ENCODE data around the gene NFKB2.
A peak's percentile ranks its signal among the peaks of the same experiment; 100 is the strongest.

NFKB2 gene

DNA sequence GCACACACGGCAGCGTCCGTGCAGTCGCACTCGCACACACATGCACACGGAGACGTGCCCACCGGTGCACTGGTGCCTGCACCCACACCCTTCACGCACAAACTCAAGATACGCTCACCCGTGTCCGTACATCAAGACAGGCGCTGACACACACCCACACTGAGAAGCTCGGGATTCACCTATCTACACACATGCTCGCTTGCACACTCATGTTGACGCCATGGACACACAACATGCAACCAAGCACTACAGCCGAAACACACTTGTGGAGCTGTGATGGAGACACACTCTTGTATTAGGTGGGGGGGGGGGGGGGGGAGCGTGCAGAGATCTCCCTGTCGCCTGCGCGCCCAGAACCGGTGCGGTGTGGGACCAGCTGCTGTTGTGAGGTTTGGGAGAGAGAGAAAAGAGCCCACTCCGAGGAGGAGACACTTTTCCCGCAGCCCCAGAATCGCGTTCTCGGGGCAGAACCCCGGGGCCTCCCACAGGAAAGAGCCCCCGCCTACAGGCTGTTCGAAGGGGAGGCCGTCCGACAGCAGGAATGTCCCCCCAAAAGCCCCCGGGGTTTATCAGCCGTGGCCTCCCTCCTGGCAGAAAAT lies 605 bp upstream of the NFKB2 start:
- DNase-seq (ENCODE audit: low read depth) = no peak

DNA sequence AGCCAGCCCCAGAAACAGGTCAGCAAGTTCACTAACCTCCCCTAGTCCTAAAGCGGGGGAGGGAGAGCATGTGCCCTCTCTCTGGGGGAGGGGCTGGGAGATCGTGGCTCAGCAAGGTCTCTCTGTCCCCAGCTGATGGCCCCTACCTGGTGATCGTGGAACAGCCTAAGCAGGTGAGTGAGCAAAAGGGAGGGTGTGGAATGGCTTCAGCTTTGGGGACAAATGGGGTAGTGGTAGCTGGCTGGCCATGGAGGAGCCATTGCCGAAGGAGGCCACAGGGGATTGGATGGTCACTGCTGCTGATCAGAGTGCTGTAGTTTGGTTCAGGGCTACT lies 779 bp downstream of the NFKB2 start:
- DNase-seq (ENCODE audit: low read depth) = no peak

DNA sequence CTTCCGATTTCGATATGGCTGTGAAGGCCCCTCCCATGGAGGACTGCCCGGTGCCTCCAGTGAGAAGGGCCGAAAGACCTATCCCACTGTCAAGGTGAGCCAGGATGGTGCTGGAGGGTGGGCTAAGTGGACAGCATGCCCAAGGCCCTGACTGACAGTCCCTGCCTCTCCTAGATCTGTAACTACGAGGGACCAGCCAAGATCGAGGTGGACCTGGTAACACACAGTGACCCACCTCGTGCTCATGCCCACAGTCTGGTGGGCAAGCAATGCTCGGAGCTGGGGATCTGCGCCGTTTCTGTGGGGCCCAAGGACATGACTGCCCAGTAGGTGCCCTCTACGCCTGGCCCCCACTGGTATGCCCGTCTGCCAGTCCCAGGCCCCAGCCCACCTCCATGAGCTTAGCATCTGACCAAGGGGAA lies 1.2 kb downstream of the NFKB2 start:
- DNase-seq (ENCODE audit: low read depth) = no peak

DNA sequence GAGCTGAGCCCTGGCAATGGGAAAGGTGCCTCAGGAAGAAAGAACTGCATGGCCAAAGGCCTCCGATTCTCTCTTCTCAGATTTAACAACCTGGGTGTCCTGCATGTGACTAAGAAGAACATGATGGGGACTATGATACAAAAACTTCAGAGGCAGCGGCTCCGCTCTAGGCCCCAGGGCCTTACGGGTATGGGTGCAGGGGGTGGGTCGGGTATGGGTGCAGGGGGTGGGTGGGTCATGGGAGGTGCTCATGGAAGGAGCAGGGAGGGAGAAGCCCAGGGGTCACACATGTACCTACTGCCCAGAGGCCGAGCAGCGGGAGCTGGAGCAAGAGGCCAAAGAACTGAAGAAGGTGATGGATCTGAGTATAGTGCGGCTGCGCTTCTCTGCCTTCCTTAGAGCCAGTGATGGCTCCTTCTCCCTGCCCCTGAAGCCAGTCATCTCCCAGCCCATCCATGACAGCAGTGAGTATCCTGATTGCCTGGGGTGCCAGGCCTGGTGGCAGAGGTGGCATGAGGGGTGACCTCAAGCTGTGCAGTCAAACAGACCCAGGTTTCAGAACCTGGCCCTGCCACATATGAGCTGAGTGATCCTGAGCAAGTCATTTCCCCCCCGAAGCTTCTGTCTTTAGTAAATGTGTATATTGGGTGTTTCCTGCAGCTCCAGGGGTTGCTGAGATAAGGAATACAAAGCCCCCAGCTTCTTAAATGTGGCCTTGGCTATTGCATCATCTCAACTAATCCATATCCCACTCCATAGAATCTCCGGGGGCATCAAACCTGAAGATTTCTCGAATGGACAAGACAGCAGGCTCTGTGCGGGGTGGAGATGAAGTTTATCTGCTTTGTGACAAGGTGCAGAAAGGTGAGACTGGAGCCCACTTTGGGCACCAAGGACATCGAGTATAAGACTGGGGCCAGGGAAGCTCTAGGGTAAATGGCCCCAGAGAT lies 2.0 kb downstream of the NFKB2 start:
- DNase-seq (ENCODE audit: low read depth) = no peak

DNA sequence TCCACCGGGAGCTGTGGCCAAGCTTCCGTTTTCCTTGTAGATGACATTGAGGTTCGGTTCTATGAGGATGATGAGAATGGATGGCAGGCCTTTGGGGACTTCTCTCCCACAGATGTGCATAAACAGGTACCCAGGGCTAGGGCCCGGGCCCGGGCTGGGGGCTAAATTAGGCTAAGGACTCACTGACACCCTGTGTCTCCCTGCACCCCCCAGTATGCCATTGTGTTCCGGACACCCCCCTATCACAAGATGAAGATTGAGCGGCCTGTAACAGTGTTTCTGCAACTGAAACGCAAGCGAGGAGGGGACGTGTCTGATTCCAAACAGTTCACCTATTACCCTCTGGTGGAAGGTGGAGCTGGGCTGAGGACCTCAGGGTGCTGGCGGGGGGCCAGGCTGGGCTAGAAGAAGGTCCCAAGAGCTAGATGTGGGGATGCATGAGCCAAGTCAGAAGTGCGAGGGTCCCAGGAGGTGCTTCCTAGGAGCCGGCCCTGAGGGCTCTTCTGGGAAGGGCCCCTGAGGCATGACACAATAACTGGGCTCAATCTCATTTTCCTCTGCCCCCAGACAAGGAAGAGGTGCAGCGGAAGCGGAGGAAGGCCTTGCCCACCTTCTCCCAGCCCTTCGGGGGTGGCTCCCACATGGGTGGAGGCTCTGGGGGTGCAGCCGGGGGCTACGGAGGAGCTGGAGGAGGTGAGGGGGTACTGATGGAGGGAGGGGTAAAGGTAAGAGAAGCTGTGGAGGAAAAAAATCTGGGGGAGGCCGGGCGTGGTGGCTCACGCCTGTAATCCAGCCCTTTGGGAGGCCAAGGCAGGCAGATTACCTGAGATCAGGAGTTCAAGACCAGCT lies 2.9 kb downstream of the NFKB2 start:
- no peak for DNase-seq (ENCODE audit: low read depth)

DNA sequence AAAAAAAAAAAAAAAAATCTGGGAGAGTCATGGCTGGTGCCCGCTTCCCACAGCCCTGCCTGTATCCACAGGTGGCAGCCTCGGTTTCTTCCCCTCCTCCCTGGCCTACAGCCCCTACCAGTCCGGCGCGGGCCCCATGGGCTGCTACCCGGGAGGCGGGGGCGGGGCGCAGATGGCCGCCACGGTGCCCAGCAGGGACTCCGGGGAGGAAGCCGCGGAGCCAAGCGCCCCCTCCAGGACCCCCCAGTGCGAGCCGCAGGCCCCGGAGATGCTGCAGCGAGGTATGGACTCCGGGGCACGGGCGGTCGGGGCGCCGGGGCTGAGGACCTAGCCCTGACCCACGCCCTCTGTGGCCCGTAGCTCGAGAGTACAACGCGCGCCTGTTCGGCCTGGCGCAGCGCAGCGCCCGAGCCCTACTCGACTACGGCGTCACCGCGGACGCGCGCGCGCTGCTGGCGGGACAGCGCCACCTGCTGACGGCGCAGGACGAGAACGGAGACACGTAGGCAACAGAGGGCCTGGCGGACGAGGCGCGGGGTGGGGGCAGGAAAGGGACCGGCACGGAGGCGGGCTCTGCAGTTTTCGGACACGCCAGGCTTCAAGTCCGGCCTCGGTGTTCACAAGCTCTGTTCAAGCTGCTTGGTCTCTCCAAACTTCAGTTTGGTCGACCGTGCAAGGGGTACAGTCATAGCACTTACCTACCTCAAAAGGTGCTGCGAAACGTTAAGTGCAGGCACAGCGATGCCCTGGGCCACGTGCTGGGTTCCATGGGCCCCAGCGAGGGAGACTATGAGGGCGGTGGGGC lies 3.9 kb downstream of the NFKB2 start:
- DNase-seq (ENCODE audit: low read depth) = peak; percentile 65

DNA sequence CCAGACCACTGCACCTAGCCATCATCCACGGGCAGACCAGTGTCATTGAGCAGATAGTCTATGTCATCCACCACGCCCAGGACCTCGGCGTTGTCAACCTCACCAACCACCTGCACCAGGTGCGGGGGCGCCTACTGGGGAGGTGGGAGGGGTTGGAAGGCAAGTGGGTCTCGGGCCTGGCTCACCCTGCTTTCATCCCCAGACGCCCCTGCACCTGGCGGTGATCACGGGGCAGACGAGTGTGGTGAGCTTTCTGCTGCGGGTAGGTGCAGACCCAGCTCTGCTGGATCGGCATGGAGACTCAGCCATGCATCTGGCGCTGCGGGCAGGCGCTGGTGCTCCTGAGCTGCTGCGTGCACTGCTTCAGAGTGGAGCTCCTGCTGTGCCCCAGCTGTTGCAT lies 4.6 kb downstream of the NFKB2 start:
- DNase-seq (ENCODE audit: low read depth) = no peak

DNA sequence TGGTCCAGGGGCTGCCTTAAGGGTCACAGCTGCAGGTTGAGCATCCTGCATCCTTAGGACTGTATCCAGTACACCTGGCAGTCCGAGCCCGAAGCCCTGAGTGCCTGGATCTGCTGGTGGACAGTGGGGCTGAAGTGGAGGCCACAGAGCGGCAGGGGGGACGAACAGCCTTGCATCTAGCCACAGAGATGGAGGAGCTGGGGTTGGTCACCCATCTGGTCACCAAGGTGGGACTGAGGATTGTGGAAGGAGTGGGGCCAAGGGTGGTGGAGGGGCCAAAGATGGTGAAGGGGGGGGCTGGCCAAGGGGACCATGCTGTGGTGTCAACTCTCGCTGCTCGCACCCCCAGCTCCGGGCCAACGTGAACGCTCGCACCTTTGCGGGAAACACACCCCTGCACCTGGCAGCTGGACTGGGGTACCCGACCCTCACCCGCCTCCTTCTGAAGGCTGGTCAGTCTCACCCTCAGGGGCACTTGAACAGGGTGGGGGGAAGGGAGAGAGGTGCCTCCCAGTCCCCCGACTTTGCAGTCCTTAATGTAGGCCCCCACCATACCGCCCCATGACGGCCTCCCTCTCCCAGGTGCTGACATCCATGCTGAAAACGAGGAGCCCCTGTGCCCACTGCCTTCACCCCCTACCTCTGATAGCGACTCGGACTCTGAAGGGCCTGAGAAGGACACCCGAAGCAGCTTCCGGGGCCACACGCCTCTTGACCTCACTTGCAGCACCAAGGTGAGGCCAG lies 5.3 kb downstream of the NFKB2 start:
- no peak for DNase-seq (ENCODE audit: low read depth)

DNA sequence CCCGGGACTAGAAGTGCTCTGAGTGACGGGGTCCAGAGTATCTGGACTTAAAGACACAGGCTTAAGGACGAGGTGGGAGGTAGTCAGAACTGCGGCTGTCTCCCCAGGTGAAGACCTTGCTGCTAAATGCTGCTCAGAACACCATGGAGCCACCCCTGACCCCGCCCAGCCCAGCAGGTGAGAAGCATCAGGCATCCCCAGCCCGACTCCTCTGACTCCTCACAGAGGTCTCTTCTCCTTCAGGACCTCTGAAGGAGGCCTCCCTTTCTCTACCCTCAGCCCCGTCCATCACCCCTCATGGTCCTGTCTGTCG lies 5.8 kb downstream of the NFKB2 start:
- no peak for DNase-seq (ENCODE audit: low read depth)

DNA sequence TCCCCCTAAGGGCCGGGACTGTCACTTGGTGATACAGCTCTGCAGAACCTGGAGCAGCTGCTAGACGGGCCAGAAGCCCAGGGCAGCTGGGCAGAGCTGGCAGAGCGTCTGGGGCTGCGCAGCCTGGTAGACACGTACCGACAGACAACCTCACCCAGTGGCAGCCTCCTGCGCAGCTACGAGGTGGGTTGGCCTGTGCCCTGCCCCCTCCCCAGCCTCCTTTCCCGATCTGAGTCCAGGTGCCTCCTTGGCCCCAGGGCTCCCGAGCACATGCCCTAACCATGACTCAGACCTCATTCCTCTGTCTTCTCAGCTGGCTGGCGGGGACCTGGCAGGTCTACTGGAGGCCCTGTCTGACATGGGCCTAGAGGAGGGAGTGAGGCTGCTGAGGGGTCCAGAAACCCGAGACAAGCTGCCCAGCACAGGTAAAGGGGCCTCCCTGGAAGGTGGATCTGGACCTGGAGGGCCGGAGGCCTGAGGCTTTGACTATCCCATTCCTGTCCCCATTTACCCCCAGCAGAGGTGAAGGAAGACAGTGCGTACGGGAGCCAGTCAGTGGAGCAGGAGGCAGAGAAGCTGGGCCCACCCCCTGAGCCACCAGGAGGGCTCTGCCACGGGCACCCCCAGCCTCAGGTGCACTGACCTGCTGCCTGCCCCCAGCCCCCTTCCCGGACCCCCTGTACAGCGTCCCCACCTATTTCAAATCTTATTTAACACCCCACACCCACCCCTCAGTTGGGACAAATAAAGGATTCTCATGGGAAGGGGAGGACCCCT lies 6.4 kb downstream of the NFKB2 start:
- DNase-seq (ENCODE audit: low read depth) = no peak

DNA sequence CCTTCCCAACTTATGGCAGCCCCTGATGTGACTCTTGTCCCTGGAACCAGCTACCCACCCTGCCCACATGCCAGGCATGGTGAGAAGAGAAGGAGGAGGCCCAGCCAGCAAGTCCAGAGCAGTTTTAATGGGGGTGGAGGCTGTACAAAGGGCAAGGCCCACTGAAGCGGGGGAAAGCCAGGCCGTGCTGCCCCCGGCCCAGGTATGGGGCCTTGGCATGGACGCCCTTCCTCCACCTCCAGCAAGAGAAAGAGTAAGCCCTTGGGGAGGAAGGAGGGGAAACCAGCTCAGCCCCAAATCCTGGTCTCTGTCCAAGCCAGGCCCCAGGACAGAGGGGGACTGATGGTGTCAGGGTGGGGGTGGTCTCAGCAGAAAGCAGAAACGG lies 7.0 kb downstream of the NFKB2 start:
- DNase-seq (ENCODE audit: low read depth) = no peak

DNA sequence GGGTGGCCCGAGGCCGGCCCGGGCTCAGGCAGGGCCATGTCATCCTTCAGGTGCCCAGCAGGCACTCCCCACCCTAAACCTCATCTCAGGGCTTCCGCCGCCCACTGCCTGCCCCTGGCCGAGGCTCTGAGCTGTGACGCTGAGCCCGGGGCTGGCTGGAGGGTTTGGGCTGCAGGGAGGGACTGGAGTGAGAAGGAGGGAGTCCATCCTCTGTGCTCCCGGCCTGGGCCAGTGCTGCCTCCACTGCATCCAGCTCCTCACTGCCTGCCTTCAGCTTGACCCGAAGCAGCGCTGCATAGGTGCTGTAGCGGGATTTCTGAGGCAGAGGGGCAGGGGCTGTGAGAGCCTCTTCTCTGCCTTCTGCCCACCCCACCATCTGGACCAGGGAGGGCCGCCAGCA lies 7.6 kb downstream of the NFKB2 start:
- no peak for DNase-seq (ENCODE audit: low read depth)

DNA sequence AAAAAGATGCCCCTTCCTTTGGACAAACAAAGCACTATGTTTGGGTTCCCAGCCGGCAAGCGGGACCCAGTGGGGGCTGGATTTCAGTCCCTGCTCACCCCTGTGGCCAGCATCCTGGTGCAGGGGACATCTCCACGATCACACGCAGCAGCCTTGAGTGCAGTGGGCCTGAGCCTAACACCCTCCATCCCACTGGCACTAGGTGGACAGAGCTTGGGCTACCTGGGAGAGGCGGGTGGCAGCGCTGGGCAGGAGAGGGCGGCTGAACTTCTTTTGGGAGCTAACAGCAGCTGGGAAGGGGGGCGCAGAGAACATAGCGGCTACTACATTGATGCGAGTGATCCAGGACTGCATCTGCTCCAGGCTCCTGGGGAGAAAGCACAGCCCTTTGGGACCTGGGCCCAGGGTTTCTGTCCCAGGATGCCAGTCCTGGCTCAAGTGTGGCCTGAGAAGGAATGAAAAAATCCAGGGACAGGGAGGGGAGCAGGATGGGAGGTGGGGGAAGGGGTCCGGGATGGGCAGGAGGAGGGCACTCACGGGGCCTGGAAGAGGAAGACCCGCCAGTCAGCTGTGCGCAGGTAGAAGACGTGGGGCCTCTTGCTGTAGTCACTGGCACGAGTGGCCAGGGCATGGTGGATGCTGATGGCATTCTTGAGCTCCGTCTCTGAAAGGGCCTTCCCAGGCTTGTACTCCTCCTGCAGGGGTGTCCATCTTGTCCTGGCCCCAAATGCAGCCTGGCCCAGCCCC lies 9.0 kb downstream of the NFKB2 start:
- no peak for DNase-seq (ENCODE audit: low read depth)

DNA sequence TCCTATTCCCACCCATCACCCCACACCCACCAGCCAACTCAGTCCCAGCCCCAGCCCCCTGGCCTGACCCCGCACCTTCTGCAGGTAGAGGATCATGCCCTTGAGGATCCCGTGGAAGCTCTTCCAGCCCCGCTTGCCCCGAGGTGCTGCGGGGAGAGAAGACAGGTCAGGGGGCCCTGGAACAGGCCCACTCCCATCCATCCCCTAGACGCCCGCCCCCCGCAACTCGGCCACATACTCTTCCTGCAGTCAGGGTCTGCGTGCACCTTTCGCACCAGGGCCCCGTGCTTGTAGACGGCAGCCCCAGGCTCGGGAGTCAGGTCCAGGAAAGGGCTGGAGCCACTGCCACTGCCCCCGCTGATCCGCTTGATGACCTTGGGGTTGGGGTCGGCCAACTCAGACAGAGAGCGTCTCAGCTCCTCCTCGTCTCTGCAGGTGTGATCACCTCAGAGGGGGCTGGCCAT lies 9.6 kb downstream of the NFKB2 start:
- DNase-seq (ENCODE audit: low read depth) = no peak

DNA sequence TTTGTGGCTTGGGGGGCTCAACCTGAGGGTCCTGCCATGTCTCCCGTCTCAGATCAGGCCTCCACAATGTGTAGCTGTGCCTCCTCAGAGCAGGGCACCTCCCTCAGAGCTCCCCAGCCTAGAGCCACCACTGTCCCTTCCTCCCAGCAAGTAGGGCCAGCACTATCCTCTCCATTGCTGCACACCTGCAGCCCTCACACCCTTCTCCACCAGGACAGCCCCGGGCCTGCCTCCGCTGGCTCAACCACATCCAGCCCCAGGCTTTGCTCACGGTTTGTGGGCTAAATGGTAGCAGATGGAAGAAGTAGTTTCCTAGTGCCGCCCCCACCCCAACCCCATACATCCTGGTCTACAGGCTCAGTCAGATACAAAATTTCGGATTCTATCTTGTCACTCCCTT lies 10.1 kb downstream of the NFKB2 start:
- DNase-seq (ENCODE audit: low read depth) = no peak

DNA sequence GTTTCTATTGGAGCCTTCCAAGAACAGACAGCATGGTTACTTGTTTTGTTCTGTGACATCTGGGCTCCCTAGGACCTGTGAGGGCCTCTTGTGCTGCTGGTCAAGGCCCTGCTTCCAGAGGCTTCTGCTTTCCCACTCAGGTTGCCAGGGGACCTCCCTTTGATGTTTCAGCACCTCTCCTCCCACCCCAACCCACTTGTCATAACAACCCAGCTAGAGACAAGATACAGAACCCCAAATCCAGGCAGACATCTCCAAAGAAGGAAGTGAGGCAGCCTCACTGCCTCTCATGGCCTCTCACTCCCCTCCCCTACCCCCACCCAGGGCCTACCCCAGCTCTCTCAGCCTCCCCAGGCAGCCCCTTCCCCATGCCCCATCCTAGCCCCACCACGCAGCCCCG lies 11.3 kb downstream of the NFKB2 start:
- no peak for DNase-seq (ENCODE audit: low read depth)

DNA sequence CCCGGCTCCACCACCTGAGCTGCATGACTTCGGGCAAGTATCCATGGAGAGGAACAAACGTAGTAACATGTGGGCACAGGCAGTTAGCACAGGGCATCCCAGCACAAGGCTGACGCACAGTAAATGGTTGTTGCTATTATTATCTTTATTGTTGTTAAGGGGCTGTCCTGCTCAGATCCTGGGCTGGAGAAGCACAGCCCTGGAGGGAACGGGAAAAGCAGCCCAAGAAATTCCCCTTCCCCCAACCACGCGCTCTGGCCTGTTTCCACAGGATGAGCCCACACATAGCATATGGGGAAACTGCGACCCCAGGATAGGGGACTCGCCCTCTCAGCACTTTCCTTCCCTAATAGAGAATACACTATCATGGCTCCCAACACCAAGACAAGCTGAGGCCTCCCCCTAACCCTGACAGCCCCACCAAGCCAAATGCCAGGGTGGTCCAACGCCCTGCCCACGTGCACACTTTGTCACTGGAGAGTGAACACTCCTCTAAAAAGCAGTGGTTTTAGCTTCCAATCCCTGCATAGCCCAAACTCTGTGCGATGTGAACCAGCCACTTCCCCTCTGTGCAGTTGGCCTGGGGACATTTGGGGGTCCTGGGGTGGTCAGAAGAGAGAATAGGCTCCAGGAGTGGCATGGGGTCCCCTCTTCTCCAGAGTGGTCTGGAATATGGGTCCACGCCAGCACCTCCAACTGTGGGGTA lies 12.1 kb downstream of the NFKB2 start:
- DNase-seq (ENCODE audit: low read depth) = no peak

DNA sequence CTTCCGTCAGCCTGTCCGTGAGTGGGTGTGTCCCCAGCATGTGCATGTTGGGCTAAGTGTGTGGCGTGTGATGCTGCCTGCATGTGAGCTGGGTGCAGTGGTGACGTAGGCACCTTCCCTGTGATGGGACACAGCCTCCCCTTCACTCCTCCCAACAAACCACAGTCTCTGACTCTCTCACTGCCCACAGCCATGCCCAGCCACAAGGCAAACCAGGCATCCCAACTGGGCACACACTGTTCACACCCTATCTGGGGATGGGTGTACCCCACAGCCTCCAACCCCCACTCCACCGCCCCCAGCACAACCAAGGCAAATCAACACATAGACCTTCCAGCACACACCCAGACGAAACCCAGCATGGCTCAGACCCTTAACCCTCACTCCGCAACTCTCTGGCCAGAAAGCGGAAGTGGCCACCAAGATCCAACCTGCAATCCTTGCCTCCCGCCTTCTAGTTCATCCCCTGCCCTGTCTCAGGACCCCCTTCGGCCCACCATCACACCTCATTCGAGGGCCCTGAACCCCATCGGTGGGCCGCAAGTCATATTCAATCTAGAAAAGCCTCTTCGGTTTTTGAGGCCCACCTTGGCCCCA lies 12.7 kb downstream of the NFKB2 start:
- no peak for DNase-seq (ENCODE audit: low read depth)
